NCI-H2227 (cell line): Measurements from ENCODE around the gene PRMT2.
A peak's percentile ranks its signal among the peaks of the same experiment; 100 is the strongest.

Source experiments
- DNase-seq: peaks from one replicate; lab custom pipeline; 2025; ENCODE audit not compliant: unreplicated experiment; lab: John Stamatoyannopoulos, UW

The PRMT2 gene

GRCh38 chr21:46635324-46636180 is at the start of gene PRMT2:
Gene PRMT2, plus strand, starts transcription at chr21:46635674. Its CDS starts 1,278 bp downstream, at chr21:46636952.
- peak; percentile 98 for DNase-seq

- DNase-seq = no peak
Observed at GRCh38 chr21:46594276-46594675, 41.2 kb upstream of the PRMT2 start.

GRCh38 chr21:46596201-46596600 is 39.3 kb upstream of the PRMT2 start:
- DNase-seq = no peak

GRCh38 chr21:46597031-46597430 is 38.4 kb upstream of the PRMT2 start:
- DNase-seq = no peak

GRCh38 chr21:46597896-46598343 is 37.6 kb upstream of the PRMT2 start:
- no peak for DNase-seq

- peak; percentile 67 for DNase-seq
Observed at GRCh38 chr21:46598581-46599572, 36.6 kb upstream of the PRMT2 start.

- no peak for DNase-seq
Observed at GRCh38 chr21:46600305-46600704, 35.2 kb upstream of the PRMT2 start.

GRCh38 chr21:46600978-46601377 is 34.5 kb upstream of the PRMT2 start:
- no peak for DNase-seq

GRCh38 chr21:46603228-46603627 is 32.2 kb upstream of the PRMT2 start:
- DNase-seq = no peak

- DNase-seq = peak; percentile 30
Observed at GRCh38 chr21:46604329-46604974, 31.0 kb upstream of the PRMT2 start.

- DNase-seq = peak; percentile 49
Observed at GRCh38 chr21:46604975-46605766, 30.3 kb upstream of the PRMT2 start, which contains the start of gene S100B. Gene S100B, minus strand, starts transcription at chr21:46605082. Its CDS starts 2,667 bp downstream, at chr21:46602415.

- no peak for DNase-seq
Observed at GRCh38 chr21:46605767-46606426, 29.6 kb upstream of the PRMT2 start.

GRCh38 chr21:46606427-46606813 is 29.1 kb upstream of the PRMT2 start:
- no peak for DNase-seq

- no peak for DNase-seq
Observed at GRCh38 chr21:46607636-46608035, 27.8 kb upstream of the PRMT2 start.

- no peak for DNase-seq
Observed at GRCh38 chr21:46608672-46609111, 26.8 kb upstream of the PRMT2 start.

GRCh38 chr21:46610018-46610701 is 25.3 kb upstream of the PRMT2 start:
- DNase-seq = no peak

GRCh38 chr21:46613391-46613790 is 22.1 kb upstream of the PRMT2 start:
- no peak for DNase-seq

GRCh38 chr21:46616050-46616449 is 19.4 kb upstream of the PRMT2 start:
- DNase-seq = no peak

GRCh38 chr21:46616656-46617055 is 18.8 kb upstream of the PRMT2 start:
- DNase-seq = no peak
